H9 (cell line): ENCODE results near the gene IZUMO2. TPM values are rescaled to one million over a fixed set of nuclear protein-coding genes. Genes with fewer than 3 reads are reported as not detected.

Experiments used
- DNase-seq: peaks from one replicate; pipeline ENCODE4 v3.0.0-alpha.2; 2017
- H2AFZ ChIP-seq: one replicate; pipeline ENCODE4 v1.6.1; 2013; ENCODE audit warnings: mild to moderate bottlenecking, low read length, control low read depth, moderate library complexity
- H2AK5ac ChIP-seq: 2 replicates; pipeline ENCODE4 v1.6.1; 2013; ENCODE audit warnings: low read length, control low read depth, mixed read lengths; ENCODE audit not compliant: insufficient read length
- H2BK120ac ChIP-seq: one replicate; pipeline ENCODE4 v1.6.1; 2013; ENCODE audit warnings: low read depth, mild to moderate bottlenecking, low read length, control low read depth, inconsistent platforms; ENCODE audit not compliant: poor library complexity, severe bottlenecking
- H2BK12ac ChIP-seq: 2 replicates; pipeline ENCODE4 v1.6.1; 2013; ENCODE audit warnings: low read length, control low read depth, mixed read lengths, low read depth; ENCODE audit not compliant: insufficient read length
- H2BK15ac ChIP-seq: 2 replicates; pipeline ENCODE4 v1.6.1; 2013; ENCODE audit warnings: low read depth, low read length, control low read depth
- H2BK20ac ChIP-seq: one replicate; pipeline ENCODE4 v1.6.1; 2013; ENCODE audit warnings: low read depth, mild to moderate bottlenecking, low read length, control low read depth, inconsistent platforms; ENCODE audit not compliant: poor library complexity, severe bottlenecking
- H2BK5ac ChIP-seq: 2 replicates; pipeline ENCODE4 v1.6.1; 2013; ENCODE audit warnings: low read length, control low read depth, mixed read lengths; ENCODE audit not compliant: insufficient read length
- H3K14ac ChIP-seq: 2 replicates; pipeline ENCODE4 v1.6.1; 2013; ENCODE audit warnings: low read length, control low read depth; ENCODE audit not compliant: insufficient read depth
- H3K18ac ChIP-seq: 2 replicates; pipeline ENCODE4 v1.6.1; 2013; ENCODE audit warnings: low read depth, mild to moderate bottlenecking, mixed read lengths, low read length, control low read depth; ENCODE audit not compliant: insufficient read length
- H3K23ac ChIP-seq: 2 replicates; pipeline ENCODE4 v1.6.1; 2013; ENCODE audit warnings: low read length, control low read depth, mixed read lengths, low read depth; ENCODE audit not compliant: insufficient read length
- H3K23me2 ChIP-seq: 2 replicates; pipeline ENCODE4 v1.6.1; 2013; ENCODE audit warnings: low read depth, mild to moderate bottlenecking, mixed read lengths, low read length, control low read depth; ENCODE audit not compliant: insufficient read length, poor library complexity, severe bottlenecking
- H3K27ac ChIP-seq: 2 replicates; pipeline ENCODE4 v1.5.1; 2013; ENCODE audit warnings: low read length, control low read depth, mixed read lengths, low read depth; ENCODE audit not compliant: insufficient read length
- H3K27me3 ChIP-seq: 2 replicates; pipeline ENCODE4 v1.6.1; 2013; ENCODE audit warnings: low read length, control low read depth, inconsistent platforms; ENCODE audit not compliant: insufficient read depth
- H3K4ac ChIP-seq: 2 replicates; pipeline ENCODE4 v1.6.1; 2013; ENCODE audit warnings: low read depth, mild to moderate bottlenecking, control low read depth, inconsistent platforms, low read length, moderate library complexity
- H3K4me1 ChIP-seq: 2 replicates; pipeline ENCODE4 v1.6.1; 2013; ENCODE audit warnings: low read length, control low read depth, inconsistent platforms; ENCODE audit not compliant: insufficient read depth
- H3K4me2 ChIP-seq: 2 replicates; pipeline ENCODE4 v1.6.1; 2013; ENCODE audit warnings: low read length, control low read depth, mixed read lengths; ENCODE audit not compliant: insufficient read length, insufficient read depth
- H3K56ac ChIP-seq: 2 replicates; pipeline ENCODE4 v1.6.1; 2013; ENCODE audit warnings: low read depth, mild to moderate bottlenecking, mixed read lengths, low read length, control low read depth; ENCODE audit not compliant: insufficient read length
- H3K79me1 ChIP-seq: 2 replicates; pipeline ENCODE4 v1.6.1; 2013; ENCODE audit warnings: low read depth, mild to moderate bottlenecking, moderate library complexity, low read length, control low read depth, inconsistent platforms; ENCODE audit not compliant: insufficient read depth, poor library complexity, severe bottlenecking
- H3K79me2 ChIP-seq: 2 replicates; pipeline ENCODE4 v1.6.1; 2013; ENCODE audit warnings: low read length, control low read depth, inconsistent platforms; ENCODE audit not compliant: insufficient read depth
- H3K9ac ChIP-seq: 2 replicates; pipeline ENCODE4 v1.6.1; 2013; ENCODE audit warnings: low read length, control low read depth, mixed read lengths; ENCODE audit not compliant: insufficient read length; ENCODE audit errors: extremely low read depth
- H3K9me3 ChIP-seq: one replicate; pipeline ENCODE4 v1.6.1; 2013; ENCODE audit warnings: low read depth, low read length, inconsistent platforms; ENCODE audit not compliant: control insufficient read depth
- H3T11ph ChIP-seq: one replicate; pipeline ENCODE4 v1.6.1; 2013; ENCODE audit warnings: mild to moderate bottlenecking, low read length, control low read depth, inconsistent platforms
- H4K20me1 ChIP-seq: one replicate; pipeline ENCODE4 v1.6.1; 2013; ENCODE audit not compliant: control insufficient read depth, insufficient read length, insufficient read depth
- H4K5ac ChIP-seq: 2 replicates; pipeline ENCODE4 v1.6.1; 2013; ENCODE audit warnings: low read depth, mild to moderate bottlenecking, mixed read lengths, low read length, control low read depth; ENCODE audit not compliant: insufficient read length
- H4K8ac ChIP-seq: replicated peaks from 2 replicates; pipeline ENCODE4 v1.6.1; 2013; ENCODE audit warnings: low read length, control low read depth, mixed read lengths, low read depth; ENCODE audit not compliant: insufficient read length
- H4K91ac ChIP-seq: 2 replicates; pipeline ENCODE4 v1.6.1; 2013; ENCODE audit warnings: low read depth, mild to moderate bottlenecking, moderate library complexity, mixed read lengths, low read length, control low read depth; ENCODE audit not compliant: insufficient read length
- H3K27ac Mint-ChIP-seq, 3 experiments: 2 replicates in 2 of 3; 3 replicates in 1 of 3; pipeline ENCODE4 v1.8.0; 2020 to 2021; ENCODE audit warnings: mixed read lengths in 3 of 3, mild to moderate bottlenecking in 1 of 3, moderate library complexity in 1 of 3
- H3K27me3 Mint-ChIP-seq: 2 replicates; pipeline ENCODE4 v1.8.0; 2021; ENCODE audit warnings: low read depth, mild to moderate bottlenecking, moderate library complexity, mixed read lengths
- H3K36me3 Mint-ChIP-seq, 3 experiments: 2 replicates in 2 of 3; 3 replicates in 1 of 3; pipeline ENCODE4 v1.8.0; 2020 to 2021; ENCODE audit warnings: low read depth in 3 of 3, mixed read lengths in 3 of 3; ENCODE audit not compliant: insufficient read depth in 1 of 3
- H3K4me1 Mint-ChIP-seq, 2 experiments: 2 replicates each; pipeline ENCODE4 v1.8.0; 2020; ENCODE audit warnings: mixed read lengths in 2 of 2
- H3K4me3 Mint-ChIP-seq, 2 experiments: 2 replicates in 1 of 2; 3 replicates in 1 of 2; pipeline ENCODE4 v1.8.0; 2020 to 2021; ENCODE audit warnings: mild to moderate bottlenecking in 2 of 2, mixed read lengths in 2 of 2, moderate library complexity in 1 of 2
- H3K9me3 Mint-ChIP-seq, 2 experiments: 2 replicates in 1 of 2; 3 replicates in 1 of 2; pipeline ENCODE4 v1.8.0; 2020; ENCODE audit warnings: mild to moderate bottlenecking in 2 of 2, mixed read lengths in 2 of 2, moderate library complexity in 1 of 2
- CTCF ChIP-seq: fragments of 200-600 bp; sonication (generic); conservative IDR thresholded peaks from 3 replicates; pipeline ENCODE4 v1.8.0; 2021; ENCODE audit warnings: antibody characterized with exemption, mild to moderate bottlenecking
- WGBS: extraction: QIAGEN DNeasy Blood & Tissue Kit; methylation state at CpG from one replicate; pipeline ENCODE4 v1.1.7; 2013; ENCODE audit warnings: missing lambda C conversion rate, low lambda C conversion rate, mixed read lengths; ENCODE audit not compliant: insufficient read length; ENCODE audit errors: extremely low coverage; 5-methylcytosine and 5-hydroxymethylcytosine counted together
- total RNA-seq: library from RNA; stranded (reverse); gene quantifications from 2 replicates; pipeline ENCODE4 v1.2.1, GENCODE V29; 2021

Gene IZUMO2
- total RNA-seq, 1 experiment from 2014 or later = not detected

- Histone ChIP-seq H4K20me1 (no peaks in the 10 kb centered on the region), H2AK5ac (no peak overlapping the region), H3K23me2 (no peaks in the 10 kb centered on the region), H3K56ac (no peak overlapping the region), H3T11ph (no peak overlapping the region), H2BK5ac (no peak overlapping the region), H3K23ac (no peak overlapping the region), H3K14ac (0 out of 2 replicates have a peak overlapping the region, but pooled peaks have one; percentile 28), H3K4ac (no peak overlapping the region), H3K79me1 (no peaks in the 10 kb centered on the region), H2BK15ac (no peak overlapping the region), H2BK20ac (no peak overlapping the region), H2BK12ac (no peak overlapping the region), H3K27me3 (no peaks in the 10 kb centered on the region), H4K5ac (no peak overlapping the region), H2BK120ac (no peak overlapping the region), H3K9me3 (no peaks in the 10 kb centered on the region), H2AFZ (no peak overlapping the region), H3K4me2 (no peak overlapping the region), H3K4me1 (no peaks in the 10 kb centered on the region), H4K91ac (no peak overlapping the region), H3K79me2 (no peaks in the 10 kb centered on the region), H3K9ac (no peak overlapping the region), H4K8ac (no peak overlapping the region), H3K27ac (no peak overlapping the region), H3K18ac (no peak overlapping the region)
- peaks cover 0 to 2% of the 10 kb centered on the region in 2 experiments; a peak in 1 of 5 replicates for H3K9me3 Mint-ChIP-seq
- H3K27ac Mint-ChIP-seq = no peak overlapping the region; a peak in 1 of 7 replicates
- WGBS = no CpG with 5 or more reads among the region's 12 CpGs
- no peak overlapping the region for H3K4me3 Mint-ChIP-seq
- no peak for TF ChIP-seq CTCF
- H3K4me1 Mint-ChIP-seq = peaks cover 4 to 6% of the 10 kb centered on the region in 2 experiments; a peak in 3 of 4 replicates
- H3K27me3 Mint-ChIP-seq = peaks cover 8% of the 10 kb centered on the region
- DNase-seq = no peak
- H3K36me3 Mint-ChIP-seq = no peaks in the 10 kb centered on the region; a peak in 1 of 7 replicates
Observed at GRCh38 chr19:50167314-50167721, 4.2 kb upstream of the IZUMO2 start.
